Prostate gland (tissue), 2 donors: Measurements from ENCODE around the gene ING1. TPM values are rescaled to one million over a fixed set of nuclear protein-coding genes. Genes with fewer than 3 reads are reported as not detected.

Experiments
- DNase-seq: peaks from one replicate; pipeline ENCODE4 v3.0.0-alpha.2; 2019; ENCODE audit warnings: low spot score
- H3K27ac ChIP-seq, 2 donors: fragments of 200-600 bp; sonication (generic); 2 replicates each; pipeline ENCODE4 v1.5.1; 2017 to 2019
- H3K27me3 ChIP-seq: fragments of 200-600 bp; sonication (generic); replicated peaks from 2 replicates; pipeline ENCODE4 v1.5.1; 2019; ENCODE audit not compliant: insufficient read depth
- H3K36me3 ChIP-seq, 2 donors: fragments of 200-600 bp; sonication (generic); 1 replicate in 1 of 2; 2 replicates in 1 of 2; pipeline versions ENCODE4 v1.5.1 to v1.8.1; 2017 to 2019
- H3K4me1 ChIP-seq: fragments of 200-600 bp; sonication (generic); replicated peaks from 2 replicates; pipeline ENCODE4 v1.5.1; 2019
- H3K4me3 ChIP-seq, 2 donors: fragments of 200-600 bp; sonication (generic); 2 replicates each; pipeline ENCODE4 v1.5.1; 2017 to 2019
- H3K9me3 ChIP-seq: fragments of 200-600 bp; sonication (generic); 2 replicates; pipeline ENCODE4 v1.5.1; 2017
- CTCF ChIP-seq, 4 experiments: fragments of 200-600 bp in 2 of 4; fragments of 450-650 bp in 2 of 4; sonication (generic) in 2 of 4; IDR thresholded peaks; 1 replicate in 3 of 4; 2 replicates in 1 of 4; pipeline ENCODE4 v1.5.1; 2016 to 2019; ENCODE audit warnings: antibody characterized with exemption in 4 of 4, mild to moderate bottlenecking in 2 of 4, moderate library complexity in 2 of 4
- POLR2A ChIP-seq: fragments of 450-650 bp; IDR thresholded peaks from one replicate; pipeline ENCODE4 v1.6.1; 2016; ENCODE audit warnings: antibody characterized with exemption, mild to moderate bottlenecking
- POLR2AphosphoS5 ChIP-seq: sonication (generic); formaldehyde crosslinking; IDR thresholded peaks from one replicate; pipeline ENCODE4 v1.6.1; 2017; ENCODE audit warnings: antibody characterized with exemption
- WGBS: methylation state at CpG from one replicate; pipeline ENCODE4 v1.1.5; 2018; 5-methylcytosine and 5-hydroxymethylcytosine counted together
- intact Hi-C: fragments of 100-400 bp; cut with DNase I; formaldehyde crosslinking; loops from one replicate; pipeline ENCODE4 v1.14.2; 2022
- total RNA-seq, 2 donors: library from RNA; depleted of rRNA; stranded (reverse); fragments of >200 nt; gene quantifications; one replicate each; pipeline ENCODE4 v1.1.0, GENCODE V29; 2016

Gene ING1
- total RNA-seq, 2 donors from 2014 or later: 19.1 to 38.3 TPM

GRCh38 chr13:110684388-110685056 is 29.0 kb upstream of the ING1 start:
- intact Hi-C loops: no loop called here
- no peak for DNase-seq
- H3K36me3 ChIP-seq: no peaks in the 10 kb centered on the region
- WGBS: 80% methylated on average over 8 of the region's 8 CpGs
- H3K27ac ChIP-seq: peak overlapping the region in 1 of 2 donors; percentile 46
- no peak for TF ChIP-seq POLR2A
- TF ChIP-seq POLR2AphosphoS5: no peak
- no peak overlapping the region for H3K4me3 ChIP-seq
- no peaks in the 10 kb centered on the region for H3K9me3 ChIP-seq
- no peaks in the 10 kb centered on the region for H3K27me3 ChIP-seq
- no peaks in the 10 kb centered on the region for H3K4me1 ChIP-seq

GRCh38 chr13:110685305-110686020 is 28.0 kb upstream of the ING1 start:
- Histone ChIP-seq H3K4me1 (no peaks in the 10 kb centered on the region), H3K27me3 (no peaks in the 10 kb centered on the region), H3K36me3 (no peaks in the 10 kb centered on the region), H3K27ac (peak overlapping the region; percentile 24 to 50), H3K4me3 (no peak overlapping the region), H3K9me3 (no peaks in the 10 kb centered on the region)
- no peak for DNase-seq
- TF ChIP-seq POLR2AphosphoS5: peak; percentile 55
- no peak for TF ChIP-seq CTCF (IDR thresholded peaks at IDR 0.05)
- no peak for TF ChIP-seq POLR2A
- WGBS: 72% methylated on average over 11 of the region's 11 CpGs
- intact Hi-C loops: no loop called here

GRCh38 chr13:110687736-110688135 is 25.8 kb upstream of the ING1 start:
- intact Hi-C loops: no loop called here
- 89% methylated on average over 16 of the region's 16 CpGs for WGBS
- no peaks in the 10 kb centered on the region for H3K4me1 ChIP-seq
- no peak for TF ChIP-seq CTCF (IDR thresholded peaks at IDR 0.05)
- TF ChIP-seq POLR2AphosphoS5: no peak
- TF ChIP-seq POLR2A: no peak
- H3K27ac ChIP-seq: no peak overlapping the region
- no peaks in the 10 kb centered on the region for H3K9me3 ChIP-seq
- H3K4me3 ChIP-seq: no peak overlapping the region
- DNase-seq: no peak
- H3K27me3 ChIP-seq: no peaks in the 10 kb centered on the region
- no peaks in the 10 kb centered on the region for H3K36me3 ChIP-seq

GRCh38 chr13:110689041-110689440 is 24.5 kb upstream of the ING1 start:
- no peaks in the 10 kb centered on the region for H3K9me3 ChIP-seq
- H3K27ac ChIP-seq: no peak overlapping the region
- intact Hi-C loops: no loop called here
- WGBS: 88% methylated on average over 9 of the region's 9 CpGs
- TF ChIP-seq POLR2A (no peak), POLR2AphosphoS5 (no peak), CTCF (IDR thresholded peaks at IDR 0.05) (no peak)
- no peaks in the 10 kb centered on the region for H3K36me3 ChIP-seq
- H3K4me3 ChIP-seq: no peak overlapping the region
- no peaks in the 10 kb centered on the region for H3K4me1 ChIP-seq
- H3K27me3 ChIP-seq: no peaks in the 10 kb centered on the region
- no peak for DNase-seq

GRCh38 chr13:110689711-110690110 is 23.8 kb upstream of the ING1 start:
- TF ChIP-seq POLR2AphosphoS5 (no peak), POLR2A (no peak), CTCF (IDR thresholded peaks at IDR 0.05) (no peak)
- Histone ChIP-seq H3K4me3 (no peak overlapping the region), H3K36me3 (no peaks in the 10 kb centered on the region), H3K4me1 (no peaks in the 10 kb centered on the region), H3K27ac (no peak overlapping the region), H3K27me3 (no peaks in the 10 kb centered on the region), H3K9me3 (no peaks in the 10 kb centered on the region)
- 90% methylated on average over 12 of the region's 12 CpGs for WGBS
- intact Hi-C loops: no loop called here
- no peak for DNase-seq
